PFSK-1 (cell line): Measurements from ENCODE around the gene MS4A15.

Experiments
- POLR2AphosphoS5 ChIP-seq: IDR thresholded peaks from 2 replicates; pipeline ENCODE4 v1.6.1; 2012; ENCODE audit warnings: low read depth, mild to moderate bottlenecking, control low read depth, low read length, moderate library complexity
- SIN3A ChIP-seq: IDR thresholded peaks from 2 replicates; pipeline ENCODE4 v1.6.1; 2012; ENCODE audit warnings: mild to moderate bottlenecking, low read length, moderate library complexity, borderline replicate concordance; ENCODE audit not compliant: insufficient read depth
- TAF1 ChIP-seq: IDR thresholded peaks from 2 replicates; pipeline ENCODE4 v1.6.1; 2012; ENCODE audit warnings: low read length, control low read depth, borderline replicate concordance; ENCODE audit not compliant: insufficient read depth

DNA sequence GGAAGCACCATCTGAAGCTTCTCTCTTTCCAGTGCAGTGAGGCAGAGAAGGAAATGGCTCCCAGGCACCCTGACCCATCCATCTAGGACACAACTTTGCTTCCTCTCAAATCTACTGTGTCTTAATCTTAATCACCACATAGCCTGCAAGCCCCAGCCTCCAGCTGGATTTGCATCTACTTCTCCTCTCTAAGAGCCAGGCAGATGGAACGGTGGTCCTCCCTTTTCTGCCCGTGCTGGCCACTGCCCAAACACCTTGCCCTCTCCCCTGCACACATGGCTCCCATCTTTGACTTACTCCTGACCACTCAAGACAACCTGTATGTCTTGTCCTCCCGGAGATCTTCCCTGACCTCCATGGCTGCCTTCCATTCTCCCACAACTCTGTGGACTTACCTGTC, 35.9 kb downstream of the MS4A15 start:
- TF ChIP-seq SIN3A (no peak), TAF1 (no peak), POLR2AphosphoS5 (no peak)
